ENCODE measurements around the gene GLB1L3.

The GLB1L3 gene

GRCh38 chr11:134358856-134359490, 82.8 kb downstream of the GLB1L3 start:
- TF ChIP-seq FOXM1 (IDR thresholded peaks at IDR 0.05; ENCODE audit: borderline replicate concordance, low read depth) (no peak), ZBTB7A (IDR thresholded peaks at IDR 0.05; ENCODE audit: low read depth) (no peak), EGR1 (IDR thresholded peaks at IDR 0.05) (no peak), YY1 (IDR thresholded peaks at IDR 0.05; ENCODE audit: low read depth) (no peak), RAD21 (IDR thresholded peaks at IDR 0.05; ENCODE audit: low read depth) (no peak), NFIC (IDR thresholded peaks at IDR 0.05) (no peak), TAF1 (IDR thresholded peaks at IDR 0.05; ENCODE audit: low read depth) (no peak), EP300 (IDR thresholded peaks at IDR 0.05; ENCODE audit: borderline replicate concordance) (no peak), TEAD4 (IDR thresholded peaks at IDR 0.05) (no peak)
- TF ChIP-seq, protein P1, sequence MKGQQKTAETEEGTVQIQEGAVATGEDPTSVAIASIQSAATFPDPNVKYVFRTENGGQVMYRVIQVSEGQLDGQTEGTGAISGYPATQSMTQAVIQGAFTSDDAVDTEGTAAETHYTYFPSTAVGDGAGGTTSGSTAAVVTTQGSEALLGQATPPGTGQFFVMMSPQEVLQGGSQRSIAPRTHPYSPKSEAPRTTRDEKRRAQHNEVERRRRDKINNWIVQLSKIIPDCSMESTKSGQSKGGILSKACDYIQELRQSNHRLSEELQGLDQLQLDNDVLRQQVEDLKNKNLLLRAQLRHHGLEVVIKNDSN (IDR thresholded peaks at IDR 0.05) = no peak
- TF ChIP-seq, protein P2, sequence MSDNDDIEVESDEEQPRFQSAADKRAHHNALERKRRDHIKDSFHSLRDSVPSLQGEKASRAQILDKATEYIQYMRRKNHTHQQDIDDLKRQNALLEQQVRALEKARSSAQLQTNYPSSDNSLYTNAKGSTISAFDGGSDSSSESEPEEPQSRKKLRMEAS (IDR thresholded peaks at IDR 0.05) = no peak

DNA sequence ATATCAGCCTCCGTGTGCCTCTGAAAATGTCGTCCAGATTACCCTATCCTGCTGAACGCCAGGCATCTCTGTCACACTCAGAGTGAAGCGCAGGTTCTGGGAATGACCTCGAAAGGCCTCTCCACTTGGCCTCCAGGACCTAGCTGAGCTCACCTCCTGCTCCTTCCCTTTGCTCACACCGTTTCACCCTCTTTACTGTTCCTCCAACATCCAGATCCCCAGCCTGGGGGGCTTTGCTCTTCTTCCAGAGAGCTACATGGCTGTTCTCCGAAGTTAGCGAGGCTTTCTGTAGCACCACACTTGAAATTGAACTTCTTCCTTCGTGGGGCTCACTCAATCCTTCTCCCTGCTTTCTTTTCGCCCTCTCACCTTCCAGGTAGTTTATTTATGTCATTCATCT, 83.5 kb downstream of the GLB1L3 start:
- TF ChIP-seq REST (IDR thresholded peaks at IDR 0.05; ENCODE audit: low read depth) (no peak), EGR1 (IDR thresholded peaks at IDR 0.05) (no peak), FOXM1 (IDR thresholded peaks at IDR 0.05; ENCODE audit: borderline replicate concordance, low read depth) (no peak), CREB1 (IDR thresholded peaks at IDR 0.05; ENCODE audit: low read depth) (no peak), YY1 (IDR thresholded peaks at IDR 0.05; ENCODE audit: low read depth) (no peak), NFIC (IDR thresholded peaks at IDR 0.05) (no peak), TAF1 (IDR thresholded peaks at IDR 0.05; ENCODE audit: low read depth) (no peak), RAD21 (IDR thresholded peaks at IDR 0.05; ENCODE audit: low read depth) (no peak)
- TF ChIP-seq, protein P2 (IDR thresholded peaks at IDR 0.05) = no peak

GRCh38 chr11:134360050-134360835, 84.1 kb downstream of the GLB1L3 start:
- no peak for TF ChIP-seq TEAD4 (IDR thresholded peaks at IDR 0.05)
- no peak for TF ChIP-seq YY1 (IDR thresholded peaks at IDR 0.05; ENCODE audit: low read depth)
- no peak for TF ChIP-seq REST (IDR thresholded peaks at IDR 0.05; ENCODE audit: low read depth)
- TF ChIP-seq RAD21 (IDR thresholded peaks at IDR 0.05; ENCODE audit: low read depth) = peak; percentile 75

DNA sequence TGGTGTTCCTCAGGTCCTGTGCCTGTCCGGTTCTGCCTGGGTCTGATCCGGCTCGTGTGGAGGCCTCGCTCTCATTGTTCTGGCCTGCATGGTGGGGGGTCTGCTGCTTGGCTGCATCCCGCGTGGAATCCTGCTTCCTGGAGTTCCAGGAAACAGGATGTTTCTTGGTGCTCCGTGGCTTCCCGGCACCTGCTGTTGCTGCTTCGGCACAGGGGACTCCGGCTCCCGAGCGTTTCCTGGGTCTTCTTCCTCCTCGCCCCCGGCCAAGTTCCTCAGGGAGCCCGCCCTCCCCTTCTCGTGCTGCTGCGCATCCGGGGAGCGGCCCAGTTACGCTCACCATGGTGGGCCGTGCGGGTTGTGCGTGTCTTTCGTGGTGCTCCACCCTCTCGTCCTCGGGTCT, 85.5 kb downstream of the GLB1L3 start:
- TF ChIP-seq YY1 (IDR thresholded peaks at IDR 0.05; ENCODE audit: low read depth) (no peak), ZBTB7A (IDR thresholded peaks at IDR 0.05; ENCODE audit: low read depth) (no peak), EP300 (IDR thresholded peaks at IDR 0.05; ENCODE audit: borderline replicate concordance) (no peak), CEBPB (IDR thresholded peaks at IDR 0.05) (no peak), TAF1 (IDR thresholded peaks at IDR 0.05; ENCODE audit: low read depth) (no peak), NFIC (IDR thresholded peaks at IDR 0.05) (no peak), RAD21 (IDR thresholded peaks at IDR 0.05; ENCODE audit: low read depth) (no peak), FOXM1 (IDR thresholded peaks at IDR 0.05; ENCODE audit: borderline replicate concordance, low read depth) (no peak), CREB1 (IDR thresholded peaks at IDR 0.05; ENCODE audit: low read depth) (no peak), REST (IDR thresholded peaks at IDR 0.05; ENCODE audit: low read depth) (no peak)
- TF ChIP-seq, protein P1 (IDR thresholded peaks at IDR 0.05) = no peak
- TF ChIP-seq, protein P2 (IDR thresholded peaks at IDR 0.05) = no peak

Data from Ishikawa (cell line).